Prostate gland (tissue), 2 donors: ENCODE results near the gene FBN3. TPM values are rescaled to one million over a fixed set of nuclear protein-coding genes. Genes with fewer than 3 reads are reported as not detected.

ENCODE experiments used
- DNase-seq: peaks from one replicate; pipeline ENCODE4 v3.0.0-alpha.2; 2019; ENCODE audit warnings: low spot score
- H3K27ac ChIP-seq, 2 donors: fragments of 200-600 bp; sonication (generic); 2 replicates each; pipeline ENCODE4 v1.5.1; 2017 to 2019
- H3K27me3 ChIP-seq: fragments of 200-600 bp; sonication (generic); replicated peaks from 2 replicates; pipeline ENCODE4 v1.5.1; 2019; ENCODE audit not compliant: insufficient read depth
- H3K36me3 ChIP-seq, 2 donors: fragments of 200-600 bp; sonication (generic); 1 replicate in 1 of 2; 2 replicates in 1 of 2; pipeline versions ENCODE4 v1.5.1 to v1.8.1; 2017 to 2019
- H3K4me1 ChIP-seq: fragments of 200-600 bp; sonication (generic); replicated peaks from 2 replicates; pipeline ENCODE4 v1.5.1; 2019
- H3K4me3 ChIP-seq, 2 donors: fragments of 200-600 bp; sonication (generic); 2 replicates each; pipeline ENCODE4 v1.5.1; 2017 to 2019
- H3K9me3 ChIP-seq: fragments of 200-600 bp; sonication (generic); 2 replicates; pipeline ENCODE4 v1.5.1; 2017
- POLR2A ChIP-seq: fragments of 450-650 bp; IDR thresholded peaks from one replicate; pipeline ENCODE4 v1.6.1; 2016; ENCODE audit warnings: antibody characterized with exemption, mild to moderate bottlenecking
- POLR2AphosphoS5 ChIP-seq: sonication (generic); formaldehyde crosslinking; IDR thresholded peaks from one replicate; pipeline ENCODE4 v1.6.1; 2017; ENCODE audit warnings: antibody characterized with exemption
- WGBS: methylation state at CpG from one replicate; pipeline ENCODE4 v1.1.5; 2018; 5-methylcytosine and 5-hydroxymethylcytosine counted together
- intact Hi-C: fragments of 100-400 bp; cut with DNase I; formaldehyde crosslinking; loops from one replicate; pipeline ENCODE4 v1.14.2; 2022
- total RNA-seq, 2 donors: library from RNA; depleted of rRNA; stranded (reverse); fragments of >200 nt; gene quantifications; one replicate each; pipeline ENCODE4 v1.1.0, GENCODE V29; 2016
- TF ChIP-seq, protein P1 (sequence below), 4 experiments: fragments of 200-600 bp in 2 of 4; fragments of 450-650 bp in 2 of 4; sonication (generic) in 2 of 4; IDR thresholded peaks; 1 replicate in 3 of 4; 2 replicates in 1 of 4; pipeline ENCODE4 v1.5.1; 2016 to 2019; ENCODE audit warnings: antibody characterized with exemption in 4 of 4, mild to moderate bottlenecking in 2 of 4, moderate library complexity in 2 of 4

Gene FBN3
- total RNA-seq, 2 donors from 2014 or later, result 3.1 to 5.2 TPM

- WGBS, result 93% methylated on average over 4 of the region's 4 CpGs
- Histone ChIP-seq H3K4me1 (no peaks in the 10 kb centered on the region), H3K4me3 (no peak overlapping the region), H3K27me3 (no peaks in the 10 kb centered on the region), H3K9me3 (no peaks in the 10 kb centered on the region), H3K27ac (no peak overlapping the region), H3K36me3 (no peaks in the 10 kb centered on the region)
- intact Hi-C loops, result no loop called here
- no peak for DNase-seq
- TF ChIP-seq POLR2AphosphoS5, result no peak
- no peak for TF ChIP-seq POLR2A
- TF ChIP-seq, protein P1, sequence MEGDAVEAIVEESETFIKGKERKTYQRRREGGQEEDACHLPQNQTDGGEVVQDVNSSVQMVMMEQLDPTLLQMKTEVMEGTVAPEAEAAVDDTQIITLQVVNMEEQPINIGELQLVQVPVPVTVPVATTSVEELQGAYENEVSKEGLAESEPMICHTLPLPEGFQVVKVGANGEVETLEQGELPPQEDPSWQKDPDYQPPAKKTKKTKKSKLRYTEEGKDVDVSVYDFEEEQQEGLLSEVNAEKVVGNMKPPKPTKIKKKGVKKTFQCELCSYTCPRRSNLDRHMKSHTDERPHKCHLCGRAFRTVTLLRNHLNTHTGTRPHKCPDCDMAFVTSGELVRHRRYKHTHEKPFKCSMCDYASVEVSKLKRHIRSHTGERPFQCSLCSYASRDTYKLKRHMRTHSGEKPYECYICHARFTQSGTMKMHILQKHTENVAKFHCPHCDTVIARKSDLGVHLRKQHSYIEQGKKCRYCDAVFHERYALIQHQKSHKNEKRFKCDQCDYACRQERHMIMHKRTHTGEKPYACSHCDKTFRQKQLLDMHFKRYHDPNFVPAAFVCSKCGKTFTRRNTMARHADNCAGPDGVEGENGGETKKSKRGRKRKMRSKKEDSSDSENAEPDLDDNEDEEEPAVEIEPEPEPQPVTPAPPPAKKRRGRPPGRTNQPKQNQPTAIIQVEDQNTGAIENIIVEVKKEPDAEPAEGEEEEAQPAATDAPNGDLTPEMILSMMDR (IDR thresholded peaks at IDR 0.05), result no peak
These were observed 92.9 kb downstream of the FBN3 start for GRCh38 chr19:8056533-8056932.

DNA sequence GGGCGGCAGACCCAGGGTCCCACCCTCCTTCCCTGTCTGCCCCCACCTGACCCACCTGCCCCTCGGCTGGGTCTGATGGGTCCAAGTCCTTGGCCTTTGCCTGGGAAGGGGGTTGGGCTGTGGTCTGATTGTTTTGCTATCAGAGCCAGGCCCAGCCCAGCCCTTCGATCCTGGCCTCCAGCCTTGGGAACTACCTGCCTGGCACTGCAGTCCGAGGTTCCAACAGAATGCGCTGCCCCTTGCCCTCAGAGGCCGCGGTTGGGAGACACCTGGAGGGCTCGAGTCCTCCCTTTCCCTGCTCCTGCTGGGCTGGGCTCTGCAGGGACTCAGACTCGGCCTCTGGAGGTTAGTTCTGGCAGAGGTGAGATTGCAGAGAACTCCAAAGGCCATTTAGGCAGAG lies 95.2 kb downstream of the FBN3 start:
- TF ChIP-seq POLR2A, result no peak
- TF ChIP-seq POLR2AphosphoS5, result no peak
- TF ChIP-seq, protein P1 (IDR thresholded peaks at IDR 0.05), result no peak
- H3K27ac ChIP-seq, result no peak overlapping the region
- no peaks in the 10 kb centered on the region for H3K27me3 ChIP-seq
- no peak for DNase-seq
- no peak overlapping the region for H3K4me3 ChIP-seq
- H3K36me3 ChIP-seq, result no peaks in the 10 kb centered on the region
- no peaks in the 10 kb centered on the region for H3K4me1 ChIP-seq
- 42% methylated on average over 9 of the region's 9 CpGs for WGBS
- no peaks in the 10 kb centered on the region for H3K9me3 ChIP-seq
- intact Hi-C loops, result no loop called here

GRCh38 chr19:8052464-8052859 lies 96.9 kb downstream of the FBN3 start, which contains the start of gene CCL25:
Gene CCL25 (plus strand): TSS chr19:8052760. CDS start chr19:8053050, 290 bp downstream.
- Histone ChIP-seq H3K27me3 (no peaks in the 10 kb centered on the region), H3K9me3 (no peaks in the 10 kb centered on the region), H3K4me1 (no peaks in the 10 kb centered on the region), H3K27ac (no peak within 1 kb of the TSS), H3K4me3 (no peak within 1 kb of the TSS), H3K36me3 (no peaks in the 10 kb centered on the region)
- intact Hi-C loops, result no loop called here
- TF ChIP-seq, protein P1 (IDR thresholded peaks at IDR 0.05), result no peak
- TF ChIP-seq POLR2AphosphoS5 (no peak), POLR2A (no peak)
- no peak for DNase-seq
- 59% methylated on average over 7 of the region's 7 CpGs for WGBS

DNA sequence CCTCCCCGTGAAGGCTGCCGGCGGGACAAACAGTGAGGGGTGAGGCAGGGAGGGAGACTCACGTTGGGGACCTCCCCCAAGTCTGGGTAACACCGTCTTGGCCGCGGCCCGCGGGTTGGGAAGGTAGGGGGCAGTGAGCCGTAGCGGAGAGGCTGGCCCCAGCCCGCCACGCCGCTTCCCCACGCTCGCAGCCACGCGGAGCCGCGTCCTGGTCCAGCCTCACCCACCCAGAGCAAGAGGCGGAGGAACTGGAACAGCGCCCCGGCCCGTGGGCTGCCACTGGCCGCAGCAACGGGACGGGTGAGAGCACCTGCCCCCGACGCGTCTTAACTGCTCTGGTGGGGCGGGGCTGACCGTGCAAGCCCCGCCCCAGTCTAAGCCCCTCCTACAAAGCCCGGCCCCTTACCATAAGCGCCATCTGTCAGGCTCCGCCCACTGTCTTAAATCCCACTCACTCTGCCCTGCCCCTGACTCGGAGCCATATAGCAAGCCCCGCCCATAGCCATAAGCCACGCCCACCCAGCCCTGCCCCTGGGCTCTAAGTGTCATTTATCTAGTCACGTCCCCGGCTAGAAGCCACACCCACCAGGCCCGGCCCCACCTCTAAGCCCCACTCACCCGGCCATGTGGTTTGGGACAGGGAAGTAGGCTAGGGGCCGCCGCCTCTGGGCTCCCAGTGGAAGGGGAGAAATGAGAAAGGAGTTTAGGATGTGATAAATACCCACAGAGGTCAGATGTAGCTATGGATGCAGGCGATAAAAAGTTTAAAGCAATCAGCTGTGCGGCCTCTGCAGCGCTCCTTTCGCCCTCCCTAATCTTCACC lies 98.9 kb downstream of the FBN3 start:
- Histone ChIP-seq H3K27ac (no peak overlapping the region), H3K36me3 (no peaks in the 10 kb centered on the region), H3K27me3 (no peaks in the 10 kb centered on the region), H3K4me1 (no peaks in the 10 kb centered on the region), H3K9me3 (no peaks in the 10 kb centered on the region), H3K4me3 (peak overlapping the region; percentile 9 to 18)
- WGBS, result 8% methylated on average over 45 of the region's 49 CpGs
- peak; percentile 28 for DNase-seq
- TF ChIP-seq POLR2A (no peak), POLR2AphosphoS5 (no peak)
- TF ChIP-seq, protein P1 (IDR thresholded peaks at IDR 0.05), result no peak
- intact Hi-C loops, result no loop called here
